ENCODE data around the gene SMG9.
A peak's percentile ranks its signal among the peaks of the same experiment; 100 is the strongest.

SMG9 gene

GRCh38 chr19:43755256-43755801 lies 567 bp upstream of the SMG9 start:
- TF ChIP-seq, protein P1, sequence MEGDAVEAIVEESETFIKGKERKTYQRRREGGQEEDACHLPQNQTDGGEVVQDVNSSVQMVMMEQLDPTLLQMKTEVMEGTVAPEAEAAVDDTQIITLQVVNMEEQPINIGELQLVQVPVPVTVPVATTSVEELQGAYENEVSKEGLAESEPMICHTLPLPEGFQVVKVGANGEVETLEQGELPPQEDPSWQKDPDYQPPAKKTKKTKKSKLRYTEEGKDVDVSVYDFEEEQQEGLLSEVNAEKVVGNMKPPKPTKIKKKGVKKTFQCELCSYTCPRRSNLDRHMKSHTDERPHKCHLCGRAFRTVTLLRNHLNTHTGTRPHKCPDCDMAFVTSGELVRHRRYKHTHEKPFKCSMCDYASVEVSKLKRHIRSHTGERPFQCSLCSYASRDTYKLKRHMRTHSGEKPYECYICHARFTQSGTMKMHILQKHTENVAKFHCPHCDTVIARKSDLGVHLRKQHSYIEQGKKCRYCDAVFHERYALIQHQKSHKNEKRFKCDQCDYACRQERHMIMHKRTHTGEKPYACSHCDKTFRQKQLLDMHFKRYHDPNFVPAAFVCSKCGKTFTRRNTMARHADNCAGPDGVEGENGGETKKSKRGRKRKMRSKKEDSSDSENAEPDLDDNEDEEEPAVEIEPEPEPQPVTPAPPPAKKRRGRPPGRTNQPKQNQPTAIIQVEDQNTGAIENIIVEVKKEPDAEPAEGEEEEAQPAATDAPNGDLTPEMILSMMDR (IDR thresholded peaks at IDR 0.05; ENCODE audit: insufficient read depth, low read depth, low read length, missing control alignments): no peak
- peak overlapping the region; percentile 70 for H3K4me3 ChIP-seq (ENCODE audit: low read depth, low read length)
- peak; percentile 93 for DNase-seq (ENCODE audit: low read depth)

- TF ChIP-seq, protein P1 (IDR thresholded peaks at IDR 0.05; ENCODE audit: insufficient read depth, low read depth, low read length, missing control alignments): no peak
- DNase-seq (ENCODE audit: low read depth): no peak
- peak overlapping the region; percentile 70 for H3K4me3 ChIP-seq (ENCODE audit: low read depth, low read length)
Observed at GRCh38 chr19:43754253-43754502, 584 bp downstream of the SMG9 start.

DNA sequence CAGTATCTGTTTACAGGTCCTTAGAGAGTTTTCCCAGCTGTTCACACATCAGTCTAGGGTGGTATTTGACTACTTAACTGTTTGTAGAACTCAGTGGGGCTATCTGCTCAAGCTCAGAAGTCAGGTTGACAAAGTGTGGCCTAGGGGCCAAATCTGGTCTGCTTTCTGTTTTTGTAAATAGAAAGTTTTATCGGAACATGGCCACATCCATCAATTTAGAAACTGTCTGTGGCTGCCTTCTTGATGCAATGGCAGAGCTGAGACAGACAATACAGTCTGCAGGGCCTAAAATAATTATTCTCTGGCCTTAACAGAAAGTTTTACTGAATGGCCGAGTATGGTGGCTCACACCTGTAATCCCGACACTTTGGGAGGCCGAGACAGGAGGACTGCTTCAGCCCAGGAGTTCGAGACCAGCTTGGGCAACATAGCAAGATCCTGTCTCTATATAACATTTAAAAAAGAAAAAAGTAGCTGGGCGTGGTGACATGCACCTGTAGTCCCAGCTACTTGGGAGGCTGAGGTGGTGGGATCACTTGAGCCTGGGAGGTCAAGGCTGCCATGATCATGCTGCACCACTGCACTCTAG lies 2.4 kb downstream of the SMG9 start:
- TF ChIP-seq, protein P1 (IDR thresholded peaks at IDR 0.05; ENCODE audit: insufficient read depth, low read depth, low read length, missing control alignments): no peak
- peak overlapping the region; percentile 70 for H3K4me3 ChIP-seq (ENCODE audit: low read depth, low read length)
- peak; percentile 57 for DNase-seq (ENCODE audit: low read depth)

GRCh38 chr19:43751466-43752220 lies 3.1 kb downstream of the SMG9 start:
- TF ChIP-seq, protein P1 (IDR thresholded peaks at IDR 0.05; ENCODE audit: insufficient read depth, low read depth, low read length, missing control alignments): no peak
- H3K4me3 ChIP-seq (ENCODE audit: low read depth, low read length): no peak overlapping the region
- peak; percentile 66 for DNase-seq (ENCODE audit: low read depth)

DNA sequence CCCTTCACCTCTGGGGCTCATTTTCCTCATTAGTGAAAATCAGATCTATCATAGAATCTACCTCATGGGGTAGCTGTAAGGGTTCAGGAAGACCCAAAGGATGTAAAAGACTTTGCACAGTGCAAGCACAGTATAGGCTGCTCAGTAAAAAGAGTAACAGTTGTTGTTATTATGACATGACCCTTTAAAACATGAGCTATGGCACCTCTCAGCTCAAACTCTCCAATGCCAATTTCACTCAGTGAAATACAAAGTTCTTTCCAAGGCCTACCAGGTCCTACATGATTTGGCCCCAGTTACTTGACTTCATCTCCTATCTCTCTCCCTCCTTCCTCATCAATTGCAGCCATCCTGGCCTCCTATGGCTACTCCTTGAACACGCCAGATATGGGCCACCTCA lies 4.9 kb downstream of the SMG9 start:
- no peak overlapping the region for H3K4me3 ChIP-seq (ENCODE audit: low read depth, low read length)
- TF ChIP-seq, protein P1 (IDR thresholded peaks at IDR 0.05; ENCODE audit: insufficient read depth, low read depth, low read length, missing control alignments): no peak
- DNase-seq (ENCODE audit: low read depth): no peak

DNA sequence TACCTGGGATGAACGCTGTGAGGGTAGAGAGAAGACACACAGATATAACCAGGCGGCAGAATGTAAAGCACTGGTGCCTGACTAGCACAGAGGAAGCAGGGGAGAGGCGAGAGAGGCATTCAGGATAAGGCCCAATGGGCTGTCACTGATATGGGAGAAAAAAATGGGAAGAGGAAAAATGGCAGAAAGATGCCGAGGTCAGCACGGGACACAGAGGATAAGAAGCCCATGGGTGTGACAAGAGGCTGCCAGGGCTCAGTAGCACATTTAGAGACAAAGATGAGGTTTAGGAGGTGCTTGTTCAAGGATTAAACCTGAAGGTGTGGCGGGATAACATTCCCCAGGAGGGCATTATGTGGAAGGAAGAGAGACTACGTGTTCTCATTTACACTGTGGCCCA lies 5.6 kb downstream of the SMG9 start:
- no peak overlapping the region for H3K4me3 ChIP-seq (ENCODE audit: low read depth, low read length)
- TF ChIP-seq, protein P1 (IDR thresholded peaks at IDR 0.05; ENCODE audit: insufficient read depth, low read depth, low read length, missing control alignments): no peak
- DNase-seq (ENCODE audit: low read depth): no peak

All from GM12865 (cell line).